ENCODE data around the gene ZFP1.

GRCh38 chr16:75206749-75207451, 58.6 kb downstream of the ZFP1 start, which contains the start of gene CTRB2:
- TF ChIP-seq CTCF (IDR thresholded peaks at IDR 0.05; ENCODE audit: low read length) (no peak), EZH2phosphoT487 (IDR thresholded peaks at IDR 0.05; ENCODE audit: low read length) (no peak)

Measured in MM.1S (cell line).